HL-60 (cell line): ENCODE results near the gene HMGCS2.
A peak's percentile ranks its signal among the peaks of the same experiment; 100 is the strongest.

ENCODE experiments used
- DNase-seq, 2 experiments: peaks; one replicate each; pipeline ENCODE4 v3.0.0-alpha.2; 2010 to 2020; ENCODE audit warnings: low read depth in 1 of 2, low spot score in 1 of 2
- H3K27ac ChIP-seq: fragments of 250-450 bp; sonication (Bioruptor Pico); replicated peaks from 2 replicates; pipeline ENCODE4 v1.5.1; 2020; ENCODE audit warnings: mild to moderate bottlenecking, moderate library complexity
- H3K27me3 ChIP-seq: fragments of 250-450 bp; sonication (Bioruptor Pico); 2 replicates; pipeline ENCODE4 v1.5.1; 2021; ENCODE audit warnings: mild to moderate bottlenecking, moderate library complexity; ENCODE audit not compliant: insufficient read depth, poor library complexity, severe bottlenecking
- H3K4me3 ChIP-seq: replicated peaks from 2 replicates; pipeline ENCODE4 v1.5.1; 2011; ENCODE audit warnings: mild to moderate bottlenecking, control low read depth, low read length; ENCODE audit not compliant: insufficient read depth
- GABPA ChIP-seq: IDR thresholded peaks from 2 replicates; pipeline ENCODE4 v1.6.1; 2012; ENCODE audit warnings: low read depth
- POLR2AphosphoS5 ChIP-seq: IDR thresholded peaks from 2 replicates; pipeline ENCODE4 v1.6.1; 2012; ENCODE audit warnings: low read depth
- SPI1 ChIP-seq: IDR thresholded peaks from 2 replicates; pipeline ENCODE4 v1.6.1; 2012; ENCODE audit warnings: low read depth, mild to moderate bottlenecking, borderline replicate concordance
- TF ChIP-seq, protein P1 (sequence below): IDR thresholded peaks from one replicate; pipeline ENCODE4 v1.5.1; 2011; ENCODE audit warnings: low read length, control low read depth, inconsistent platforms; ENCODE audit not compliant: insufficient read depth
- TF ChIP-seq, protein P2 (sequence below): IDR thresholded peaks from 2 replicates; pipeline ENCODE4 v1.6.1; 2012; ENCODE audit warnings: low read depth; ENCODE audit not compliant: insufficient replicate concordance

Gene HMGCS2

DNA sequence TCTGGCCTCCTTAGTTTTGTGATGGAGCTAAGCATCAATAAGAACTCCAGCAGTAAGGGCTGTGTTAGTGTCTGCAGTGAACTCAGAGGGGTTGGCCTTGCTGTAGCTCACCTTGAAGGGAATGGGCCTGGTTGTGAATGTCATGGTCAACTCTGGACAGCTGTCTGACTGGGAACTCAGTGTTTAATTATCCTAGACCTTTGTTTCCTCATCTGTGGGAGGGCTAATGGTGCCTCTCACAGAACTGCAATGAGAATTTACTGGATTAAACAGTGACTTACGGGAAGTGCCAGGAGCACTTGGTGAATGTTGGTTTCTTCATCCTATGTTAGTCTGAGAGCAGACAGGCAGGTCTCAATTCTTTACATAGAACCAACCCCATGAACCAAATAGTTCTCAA lies 23.7 kb downstream of the HMGCS2 start:
- no peaks in the 10 kb centered on the region for H3K27me3 ChIP-seq
- TF ChIP-seq SPI1 = no peak
- TF ChIP-seq, protein P1, sequence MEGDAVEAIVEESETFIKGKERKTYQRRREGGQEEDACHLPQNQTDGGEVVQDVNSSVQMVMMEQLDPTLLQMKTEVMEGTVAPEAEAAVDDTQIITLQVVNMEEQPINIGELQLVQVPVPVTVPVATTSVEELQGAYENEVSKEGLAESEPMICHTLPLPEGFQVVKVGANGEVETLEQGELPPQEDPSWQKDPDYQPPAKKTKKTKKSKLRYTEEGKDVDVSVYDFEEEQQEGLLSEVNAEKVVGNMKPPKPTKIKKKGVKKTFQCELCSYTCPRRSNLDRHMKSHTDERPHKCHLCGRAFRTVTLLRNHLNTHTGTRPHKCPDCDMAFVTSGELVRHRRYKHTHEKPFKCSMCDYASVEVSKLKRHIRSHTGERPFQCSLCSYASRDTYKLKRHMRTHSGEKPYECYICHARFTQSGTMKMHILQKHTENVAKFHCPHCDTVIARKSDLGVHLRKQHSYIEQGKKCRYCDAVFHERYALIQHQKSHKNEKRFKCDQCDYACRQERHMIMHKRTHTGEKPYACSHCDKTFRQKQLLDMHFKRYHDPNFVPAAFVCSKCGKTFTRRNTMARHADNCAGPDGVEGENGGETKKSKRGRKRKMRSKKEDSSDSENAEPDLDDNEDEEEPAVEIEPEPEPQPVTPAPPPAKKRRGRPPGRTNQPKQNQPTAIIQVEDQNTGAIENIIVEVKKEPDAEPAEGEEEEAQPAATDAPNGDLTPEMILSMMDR = no peak
- TF ChIP-seq, protein P2, sequence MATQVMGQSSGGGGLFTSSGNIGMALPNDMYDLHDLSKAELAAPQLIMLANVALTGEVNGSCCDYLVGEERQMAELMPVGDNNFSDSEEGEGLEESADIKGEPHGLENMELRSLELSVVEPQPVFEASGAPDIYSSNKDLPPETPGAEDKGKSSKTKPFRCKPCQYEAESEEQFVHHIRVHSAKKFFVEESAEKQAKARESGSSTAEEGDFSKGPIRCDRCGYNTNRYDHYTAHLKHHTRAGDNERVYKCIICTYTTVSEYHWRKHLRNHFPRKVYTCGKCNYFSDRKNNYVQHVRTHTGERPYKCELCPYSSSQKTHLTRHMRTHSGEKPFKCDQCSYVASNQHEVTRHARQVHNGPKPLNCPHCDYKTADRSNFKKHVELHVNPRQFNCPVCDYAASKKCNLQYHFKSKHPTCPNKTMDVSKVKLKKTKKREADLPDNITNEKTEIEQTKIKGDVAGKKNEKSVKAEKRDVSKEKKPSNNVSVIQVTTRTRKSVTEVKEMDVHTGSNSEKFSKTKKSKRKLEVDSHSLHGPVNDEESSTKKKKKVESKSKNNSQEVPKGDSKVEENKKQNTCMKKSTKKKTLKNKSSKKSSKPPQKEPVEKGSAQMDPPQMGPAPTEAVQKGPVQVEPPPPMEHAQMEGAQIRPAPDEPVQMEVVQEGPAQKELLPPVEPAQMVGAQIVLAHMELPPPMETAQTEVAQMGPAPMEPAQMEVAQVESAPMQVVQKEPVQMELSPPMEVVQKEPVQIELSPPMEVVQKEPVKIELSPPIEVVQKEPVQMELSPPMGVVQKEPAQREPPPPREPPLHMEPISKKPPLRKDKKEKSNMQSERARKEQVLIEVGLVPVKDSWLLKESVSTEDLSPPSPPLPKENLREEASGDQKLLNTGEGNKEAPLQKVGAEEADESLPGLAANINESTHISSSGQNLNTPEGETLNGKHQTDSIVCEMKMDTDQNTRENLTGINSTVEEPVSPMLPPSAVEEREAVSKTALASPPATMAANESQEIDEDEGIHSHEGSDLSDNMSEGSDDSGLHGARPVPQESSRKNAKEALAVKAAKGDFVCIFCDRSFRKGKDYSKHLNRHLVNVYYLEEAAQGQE = no peak
- TF ChIP-seq GABPA = no peak
- no peak; the same call in 1 of the 2 replicates for TF ChIP-seq POLR2AphosphoS5
- no peak overlapping the region for H3K27ac ChIP-seq
- DNase-seq = no peak
- H3K4me3 ChIP-seq = no peak overlapping the region

DNA sequence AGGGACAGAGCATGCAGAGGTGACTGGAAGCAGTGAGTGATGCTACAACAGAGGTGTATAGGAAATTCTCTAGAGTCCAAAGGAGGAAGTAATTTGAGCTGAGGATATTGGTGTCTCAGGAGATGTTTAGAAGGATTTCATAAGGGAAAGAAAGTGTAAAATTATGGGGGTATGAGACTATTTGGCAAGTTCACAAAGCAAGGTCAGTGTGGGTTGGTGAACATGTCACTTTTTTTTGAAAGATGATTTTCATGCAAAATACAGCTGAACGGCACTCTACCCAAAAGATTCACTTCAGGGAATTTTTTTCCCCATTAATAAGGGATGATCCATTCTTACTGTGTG lies 24.1 kb downstream of the HMGCS2 start:
- no peak overlapping the region for H3K4me3 ChIP-seq
- no peaks in the 10 kb centered on the region for H3K27me3 ChIP-seq
- H3K27ac ChIP-seq = no peak overlapping the region
- TF ChIP-seq GABPA (no peak), SPI1 (no peak)
- TF ChIP-seq, protein P2 = no peak
- TF ChIP-seq, protein P1 = no peak
- DNase-seq = no peak

DNA sequence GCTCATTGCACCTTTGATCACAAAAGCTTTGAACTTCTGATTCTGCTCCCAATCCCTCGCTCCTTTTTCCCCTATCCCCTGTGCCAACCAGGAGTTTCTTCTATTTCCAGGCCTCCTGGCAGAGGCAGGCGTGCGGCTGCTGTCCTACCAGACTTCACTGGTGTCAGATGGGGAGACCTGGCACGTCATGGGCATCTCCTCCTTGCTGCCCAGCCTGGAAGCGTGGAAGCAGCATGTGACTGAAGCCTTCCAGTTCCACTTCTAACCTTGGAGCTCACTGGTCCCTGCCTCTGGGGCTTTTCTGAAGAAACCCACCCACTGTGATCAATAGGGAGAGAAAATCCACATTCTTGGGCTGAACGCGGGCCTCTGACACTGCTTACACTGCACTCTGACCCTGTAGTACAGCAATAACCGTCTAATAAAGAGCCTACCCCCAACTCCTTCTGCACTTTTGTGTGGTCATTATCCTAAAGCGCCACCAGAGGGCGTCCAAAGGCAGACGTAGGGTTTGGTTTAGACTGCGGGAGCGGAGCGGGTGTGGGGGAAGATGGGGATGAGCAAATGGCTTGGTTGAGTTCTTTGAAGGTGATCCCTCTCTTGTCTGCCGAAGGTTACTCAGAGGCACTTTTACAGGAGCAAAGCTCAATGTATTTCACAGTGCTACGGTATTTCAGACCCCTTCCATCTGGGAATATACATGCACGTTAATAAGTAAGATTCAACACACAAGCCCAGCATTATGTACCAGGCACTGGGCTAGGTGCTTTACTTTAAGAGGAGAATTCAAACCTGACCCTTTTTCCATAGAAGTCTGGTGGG lies 24.7 kb downstream of the HMGCS2 start:
- DNase-seq = peak; percentile 47 to 63
- Histone ChIP-seq H3K4me3 (no peak overlapping the region), H3K27ac (no peak overlapping the region), H3K27me3 (no peaks in the 10 kb centered on the region)
- no peak for TF ChIP-seq GABPA
- TF ChIP-seq, protein P2 = no peak
- TF ChIP-seq, protein P1 = peak; percentile 58
